SH-SY5Y (cell line): Measurements from ENCODE around the gene CRYBG1.

Source experiments
- GATA2 ChIP-seq: IDR thresholded peaks from 2 replicates; pipeline ENCODE4 v1.6.1; 2011; ENCODE audit warnings: mild to moderate bottlenecking, low read depth, low read length
- GATA3 ChIP-seq: IDR thresholded peaks from 2 replicates; pipeline ENCODE4 v1.6.1; 2011; ENCODE audit warnings: low read depth, mild to moderate bottlenecking, low read length, moderate library complexity

The CRYBG1 gene

DNA sequence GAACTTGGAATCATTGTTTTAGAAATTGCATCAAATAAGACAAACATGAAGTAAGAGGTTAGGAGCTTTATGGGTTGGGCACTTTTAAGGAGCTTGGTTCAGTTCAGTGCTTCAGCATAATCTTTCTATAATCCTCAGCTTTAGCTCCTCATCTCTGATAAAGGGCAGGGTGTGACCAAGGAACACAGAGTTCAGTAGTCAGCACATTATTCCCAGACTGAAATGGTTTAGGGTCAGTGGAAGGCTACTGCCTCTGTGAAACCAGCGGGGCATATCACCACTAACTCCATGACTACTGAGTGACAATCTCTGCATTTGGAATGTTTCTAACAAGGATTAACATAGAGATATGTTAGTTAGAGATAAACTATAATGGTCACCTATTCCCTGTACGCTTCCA is 36.9 kb downstream of the CRYBG1 start:
- TF ChIP-seq GATA3: no peak
- no peak for TF ChIP-seq GATA2

DNA sequence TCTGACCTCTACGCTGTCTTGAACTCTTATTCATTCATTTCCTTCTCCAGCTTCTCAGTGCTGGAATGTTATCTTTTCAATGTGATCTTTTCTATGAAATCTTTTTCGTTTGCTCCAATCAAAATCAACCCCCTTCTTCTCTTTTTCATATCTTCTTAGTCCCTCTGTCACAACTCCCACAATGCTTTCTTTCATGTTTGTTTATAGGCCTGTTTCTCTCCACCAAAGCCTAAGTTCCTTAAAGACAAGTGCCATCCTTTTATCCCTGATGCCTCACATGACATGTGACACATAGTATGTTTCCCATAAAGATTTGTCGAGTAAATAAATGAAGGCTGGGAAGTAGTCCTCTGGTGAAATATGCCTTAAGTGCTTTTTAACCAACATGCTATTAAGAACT is 38.1 kb downstream of the CRYBG1 start:
- TF ChIP-seq GATA2 (no peak), GATA3 (no peak)

GRCh38 chr6:106411056-106411455 is 50.5 kb downstream of the CRYBG1 start:
- no peak for TF ChIP-seq GATA3
- TF ChIP-seq GATA2: no peak

GRCh38 chr6:106411643-106412200 is 51.2 kb downstream of the CRYBG1 start:
- no peak for TF ChIP-seq GATA3

- TF ChIP-seq GATA3: no peak
- no peak for TF ChIP-seq GATA2
These were observed 52.5 kb downstream of the CRYBG1 start for GRCh38 chr6:106413016-106413415.

DNA sequence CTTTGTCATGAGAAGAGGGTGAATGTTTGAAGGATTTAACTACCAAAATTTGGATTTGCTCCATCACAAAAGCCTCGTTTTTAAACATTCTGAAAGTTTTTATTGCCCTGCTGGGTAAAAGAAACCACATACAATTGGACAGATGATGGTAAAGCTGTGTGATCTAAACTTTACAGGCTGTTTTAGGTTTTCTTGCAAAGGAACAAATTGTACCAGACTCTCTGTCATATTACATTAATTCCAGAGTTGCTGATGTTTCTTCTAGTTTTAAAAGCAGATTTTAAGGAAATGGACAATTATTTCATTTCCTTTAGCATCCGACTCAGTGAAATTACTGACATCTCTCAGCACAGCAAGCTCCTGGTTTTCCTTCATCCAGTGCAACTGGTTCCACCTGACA is 53.2 kb downstream of the CRYBG1 start:
- no peak for TF ChIP-seq GATA3
- TF ChIP-seq GATA2: no peak

- TF ChIP-seq GATA3 (no peak), GATA2 (no peak)
These were observed 55.4 kb downstream of the CRYBG1 start for GRCh38 chr6:106415921-106416320.

DNA sequence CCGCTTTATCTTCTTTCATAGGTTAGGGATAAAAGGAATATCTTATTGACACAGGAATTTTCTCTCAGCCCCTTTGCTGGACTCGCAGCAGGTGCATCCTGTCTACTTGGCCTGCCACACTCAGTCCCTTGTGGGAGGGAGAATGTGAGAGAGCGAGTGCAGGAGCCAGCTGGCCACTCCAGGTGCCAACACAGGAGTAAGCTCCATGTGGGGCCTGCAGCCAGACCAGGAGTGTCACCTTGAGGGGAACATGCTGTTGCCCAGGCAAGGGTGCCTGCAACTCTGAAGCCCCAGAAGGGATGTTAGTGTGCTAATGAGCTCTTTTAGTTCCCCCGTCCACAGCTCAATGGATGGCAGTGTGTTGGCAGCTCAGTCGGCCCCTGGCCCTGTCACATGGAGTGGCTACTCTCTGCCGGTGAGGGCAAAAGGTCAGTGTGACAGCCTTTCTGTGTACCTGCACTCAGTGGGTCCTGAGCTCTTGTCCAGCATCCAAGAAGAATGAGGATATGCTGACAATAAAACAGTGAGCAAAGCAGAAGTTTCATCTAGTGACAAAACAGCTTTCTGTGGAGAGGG is 57.1 kb downstream of the CRYBG1 start:
- TF ChIP-seq GATA2: no peak
- TF ChIP-seq GATA3: no peak

DNA sequence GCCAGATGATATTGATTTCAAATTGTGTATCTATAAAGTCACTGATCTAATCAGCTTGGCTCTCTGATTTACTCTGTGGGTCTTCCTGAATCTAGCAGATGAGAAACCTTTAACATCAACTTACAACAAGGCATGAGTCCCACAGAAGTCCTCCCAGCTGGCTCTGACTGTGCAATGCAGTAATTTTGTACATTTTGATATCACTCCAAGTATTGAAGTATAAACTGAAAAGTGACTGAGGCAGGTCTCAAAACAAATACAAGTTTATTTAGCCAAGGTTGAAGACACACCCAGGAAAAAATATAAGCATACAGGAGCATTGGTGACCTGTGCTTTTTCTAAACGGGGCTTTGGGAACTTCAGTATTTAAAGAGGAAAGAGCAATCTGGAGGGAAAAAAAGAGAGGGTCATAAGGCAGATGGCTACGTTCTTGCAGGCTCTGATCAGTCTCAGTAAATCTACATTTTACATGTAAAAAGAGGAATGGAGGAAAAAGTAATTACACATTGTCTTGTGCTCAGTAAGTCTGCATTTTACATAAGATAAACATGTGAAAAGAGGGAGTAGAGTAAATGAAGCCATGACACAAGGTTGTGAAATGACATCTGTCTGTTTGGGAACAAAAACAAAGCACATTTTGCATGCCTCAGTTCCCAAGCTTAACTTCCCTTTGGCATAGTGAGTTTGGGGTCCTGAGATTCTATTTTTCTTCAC is 59.5 kb downstream of the CRYBG1 start:
- TF ChIP-seq GATA2: no peak
- TF ChIP-seq GATA3: no peak

DNA sequence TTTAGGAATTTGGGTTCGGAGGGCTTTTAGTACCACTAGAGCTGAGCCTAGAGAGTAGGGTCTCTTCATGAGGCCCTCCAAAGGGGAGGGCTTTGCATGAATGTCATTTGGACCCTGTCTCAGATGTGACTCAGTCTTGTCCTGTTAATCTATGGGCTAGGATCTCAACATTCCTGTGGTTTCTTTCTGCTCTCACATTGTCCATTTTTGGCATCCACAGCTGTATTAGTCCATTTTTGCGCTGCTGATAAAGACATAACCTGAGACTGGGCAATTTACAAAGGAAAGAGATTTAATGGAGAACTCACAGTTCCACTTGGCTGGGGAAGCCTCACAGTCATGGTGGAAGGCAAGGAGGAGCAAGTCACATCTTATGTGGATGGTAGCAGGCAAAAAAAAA is 61.0 kb downstream of the CRYBG1 start:
- TF ChIP-seq GATA3 (no peak), GATA2 (no peak)

GRCh38 chr6:106422534-106422933 is 62.0 kb downstream of the CRYBG1 start:
- no peak for TF ChIP-seq GATA2
- TF ChIP-seq GATA3: no peak

GRCh38 chr6:106425382-106425781 is 64.9 kb downstream of the CRYBG1 start:
- TF ChIP-seq GATA2: no peak
- TF ChIP-seq GATA3: no peak

DNA sequence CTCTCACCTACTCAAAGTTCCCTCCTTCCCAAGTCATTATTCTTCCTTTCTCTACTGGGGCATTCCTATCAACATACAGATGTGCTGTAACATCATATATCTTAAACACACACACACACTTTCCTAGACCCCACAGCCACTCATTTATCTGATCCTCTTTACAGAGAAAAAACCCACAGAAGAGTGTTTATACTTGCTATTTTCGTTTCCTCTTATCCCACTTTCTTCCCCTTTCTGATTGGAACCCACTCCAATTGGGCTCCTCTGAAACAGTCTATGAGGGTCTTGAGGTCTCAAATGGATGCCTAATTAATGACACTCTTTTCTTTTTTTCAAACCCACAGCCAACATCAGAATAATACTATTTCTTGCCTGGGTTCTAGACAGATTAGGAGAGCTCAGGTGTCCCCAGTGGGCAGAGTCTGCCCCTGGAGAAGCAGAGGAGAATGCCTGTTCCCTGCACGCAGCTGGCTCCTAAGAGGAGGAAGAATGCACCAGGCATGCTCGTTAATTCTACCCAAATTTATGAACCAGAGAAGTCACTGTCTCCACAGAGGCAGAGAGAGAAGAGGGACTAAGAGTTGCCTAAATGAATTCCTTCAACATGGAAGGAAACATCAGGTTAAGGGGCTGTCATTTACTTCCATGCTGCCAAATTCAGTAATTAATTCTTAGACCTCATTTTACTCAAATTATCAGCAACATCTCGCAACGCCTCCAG is 65.9 kb downstream of the CRYBG1 start:
- TF ChIP-seq GATA2: no peak
- TF ChIP-seq GATA3: no peak

DNA sequence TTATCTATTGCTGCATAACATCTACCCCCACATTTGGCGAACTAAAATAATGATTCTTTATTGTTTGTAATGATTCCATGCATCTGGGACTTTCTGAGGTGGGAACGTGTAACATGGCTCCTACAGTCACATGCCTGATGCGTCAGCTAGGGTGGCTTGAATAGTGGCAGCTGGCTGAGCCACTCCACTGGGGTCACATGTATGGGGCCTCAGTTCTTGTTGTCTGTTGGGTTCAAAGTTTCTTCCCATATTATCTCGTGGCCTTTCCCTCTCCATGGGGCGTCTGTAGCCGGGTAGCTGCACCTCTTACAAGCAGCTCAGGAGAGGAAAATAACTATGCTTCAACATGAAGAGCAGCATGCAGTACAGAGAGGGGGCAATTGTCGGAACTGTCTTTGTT is 69.9 kb downstream of the CRYBG1 start:
- TF ChIP-seq GATA2 (no peak), GATA3 (no peak)

GRCh38 chr6:106431405-106431804 is 70.9 kb downstream of the CRYBG1 start:
- TF ChIP-seq GATA3 (no peak), GATA2 (no peak)

- TF ChIP-seq GATA3 (no peak), GATA2 (no peak)
These were observed 71.5 kb downstream of the CRYBG1 start for GRCh38 chr6:106431972-106432371.
